CD1c-positive myeloid dendritic cell (primary cell): ENCODE measurements around the gene MAPRE3.
A peak's percentile ranks its signal among the peaks of the same experiment; 100 is the strongest.

Source experiments
- DNase-seq: peaks from one replicate; pipeline ENCODE4 v3.0.0-alpha.2; 2016; ENCODE audit errors: extremely low spot score

The MAPRE3 gene

GRCh38 chr2:26983746-26984145 lies 13.3 kb downstream of the MAPRE3 start:
- no peak for DNase-seq

- no peak for DNase-seq
Observed at GRCh38 chr2:26985807-26986206, 15.4 kb downstream of the MAPRE3 start.

- DNase-seq, result no peak
Observed at GRCh38 chr2:26986576-26986975, 16.1 kb downstream of the MAPRE3 start.

- DNase-seq, result no peak
Observed at GRCh38 chr2:26988058-26988860, 17.8 kb downstream of the MAPRE3 start.

- no peak for DNase-seq
Observed at GRCh38 chr2:26989156-26989555, 18.7 kb downstream of the MAPRE3 start.

- DNase-seq, result no peak
Observed at GRCh38 chr2:26991717-26992116, 21.3 kb downstream of the MAPRE3 start.

- no peak for DNase-seq
Observed at GRCh38 chr2:26993768-26994167, 23.3 kb downstream of the MAPRE3 start.

GRCh38 chr2:26994983-26995382 lies 24.5 kb downstream of the MAPRE3 start:
- DNase-seq, result no peak

- no peak for DNase-seq
Observed at GRCh38 chr2:26997394-26997793, 27.0 kb downstream of the MAPRE3 start.

GRCh38 chr2:26998323-26998722 lies 27.9 kb downstream of the MAPRE3 start:
- no peak for DNase-seq

GRCh38 chr2:27000228-27000627 lies 29.8 kb downstream of the MAPRE3 start:
- no peak for DNase-seq

- DNase-seq, result no peak
Observed at GRCh38 chr2:27000995-27001394, 30.6 kb downstream of the MAPRE3 start.

- no peak for DNase-seq
Observed at GRCh38 chr2:27001950-27002349, 31.5 kb downstream of the MAPRE3 start.

- DNase-seq, result no peak
Observed at GRCh38 chr2:27003007-27003406, 32.6 kb downstream of the MAPRE3 start.

- DNase-seq, result peak; percentile 37
Observed at GRCh38 chr2:27003857-27004256, 33.4 kb downstream of the MAPRE3 start.

GRCh38 chr2:27006602-27007415 lies 36.4 kb downstream of the MAPRE3 start:
- no peak for DNase-seq

GRCh38 chr2:27007416-27008374 lies 37.3 kb downstream of the MAPRE3 start:
- no peak for DNase-seq

- DNase-seq, result no peak
Observed at GRCh38 chr2:27008678-27009077, 38.2 kb downstream of the MAPRE3 start.

- DNase-seq, result no peak
Observed at GRCh38 chr2:27009083-27009482, 38.6 kb downstream of the MAPRE3 start.

- DNase-seq, result no peak
Observed at GRCh38 chr2:27009716-27010115, 39.3 kb downstream of the MAPRE3 start.

- no peak for DNase-seq
Observed at GRCh38 chr2:27010139-27010538, 39.7 kb downstream of the MAPRE3 start.

GRCh38 chr2:27013738-27014137 lies 43.3 kb downstream of the MAPRE3 start:
- no peak for DNase-seq
